HEK293 (cell line): ENCODE measurements around the gene COX7A1.

ENCODE experiments used
- CTCF ChIP-seq: fragments of 450-650 bp; formaldehyde crosslinking; IDR thresholded peaks from 2 replicates; pipeline ENCODE4 v1.5.1; 2016; ENCODE audit warnings: missing biosample characterization, missing genetic modification characterization
- IKZF3 ChIP-seq: fragments of 450-650 bp; IDR thresholded peaks from 2 replicates; pipeline ENCODE4 v1.5.0; 2018; ENCODE audit warnings: missing biosample characterization, mild to moderate bottlenecking, missing genetic modification characterization, moderate library complexity
- KLF10 ChIP-seq: fragments of 450-650 bp; IDR thresholded peaks from 2 replicates; pipeline ENCODE4 v1.5.1; 2018; ENCODE audit warnings: missing biosample characterization, mild to moderate bottlenecking, missing genetic modification characterization
- KLF17 ChIP-seq: fragments of 450-650 bp; formaldehyde crosslinking; IDR thresholded peaks from 2 replicates; pipeline ENCODE4 v1.5.1; 2016; ENCODE audit warnings: missing biosample characterization, missing genetic modification characterization
- KLF8 ChIP-seq: fragments of 450-650 bp; formaldehyde crosslinking; IDR thresholded peaks from 2 replicates; pipeline ENCODE4 v1.5.1; 2016; ENCODE audit warnings: missing biosample characterization, missing genetic modification characterization
- PATZ1 ChIP-seq: fragments of 450-650 bp; formaldehyde crosslinking; IDR thresholded peaks from 2 replicates; pipeline ENCODE4 v1.5.1; 2016; ENCODE audit warnings: missing biosample characterization, missing genetic modification characterization
- REPIN1 ChIP-seq: fragments of 450-650 bp; formaldehyde crosslinking; IDR thresholded peaks from 2 replicates; pipeline ENCODE4 v1.5.1; 2017; ENCODE audit warnings: missing biosample characterization, missing genetic modification characterization, low read depth
- REST ChIP-seq: fragments of 450-650 bp; formaldehyde crosslinking; IDR thresholded peaks from 2 replicates; pipeline ENCODE4 v1.5.1; 2016; ENCODE audit warnings: missing biosample characterization, missing genetic modification characterization
- WT1 ChIP-seq: fragments of 450-650 bp; formaldehyde crosslinking; IDR thresholded peaks from 2 replicates; pipeline ENCODE4 v1.5.1; 2016; ENCODE audit warnings: missing biosample characterization, missing genetic modification characterization
- YY2 ChIP-seq: fragments of 450-650 bp; formaldehyde crosslinking; IDR thresholded peaks from 2 replicates; pipeline ENCODE4 v1.5.1; 2016; ENCODE audit warnings: missing biosample characterization, missing genetic modification characterization
- ZBTB10 ChIP-seq: fragments of 450-650 bp; formaldehyde crosslinking; IDR thresholded peaks from 2 replicates; pipeline ENCODE4 v1.5.1; 2016; ENCODE audit warnings: missing biosample characterization, missing genetic modification characterization
- ZFHX2 ChIP-seq: fragments of 450-650 bp; formaldehyde crosslinking; conservative IDR thresholded peaks from 2 replicates; pipeline ENCODE4 v1.5.1; 2016; ENCODE audit warnings: missing biosample characterization, missing genetic modification characterization
- ZFP69B ChIP-seq: fragments of 450-650 bp; formaldehyde crosslinking; IDR thresholded peaks from 2 replicates; pipeline ENCODE4 v1.5.1; 2016; ENCODE audit warnings: missing biosample characterization, missing genetic modification characterization
- ZNF138 ChIP-seq: fragments of 450-650 bp; formaldehyde crosslinking; IDR thresholded peaks from 2 replicates; pipeline ENCODE4 v1.5.1; 2016; ENCODE audit warnings: missing biosample characterization, missing genetic modification characterization, borderline replicate concordance
- ZNF24 ChIP-seq: fragments of 450-650 bp; formaldehyde crosslinking; IDR thresholded peaks from 2 replicates; pipeline ENCODE4 v1.5.1; 2016; ENCODE audit warnings: missing biosample characterization, missing genetic modification characterization
- ZNF26 ChIP-seq: fragments of 450-650 bp; formaldehyde crosslinking; IDR thresholded peaks from 2 replicates; pipeline ENCODE4 v1.5.1; 2016; ENCODE audit warnings: missing biosample characterization, missing genetic modification characterization
- ZNF292 ChIP-seq: fragments of 450-650 bp; formaldehyde crosslinking; IDR thresholded peaks from 2 replicates; pipeline ENCODE4 v1.5.1; 2016; ENCODE audit warnings: low read depth, missing biosample characterization, missing genetic modification characterization, borderline replicate concordance
- ZNF324 ChIP-seq: fragments of 450-650 bp; formaldehyde crosslinking; IDR thresholded peaks from 2 replicates; pipeline ENCODE4 v1.5.1; 2016; ENCODE audit warnings: missing biosample characterization, missing genetic modification characterization
- ZNF561 ChIP-seq: fragments of 450-650 bp; IDR thresholded peaks from 2 replicates; pipeline ENCODE4 v1.5.1; 2018; ENCODE audit warnings: missing biosample characterization, missing genetic modification characterization, borderline replicate concordance
- ZNF600 ChIP-seq: fragments of 450-650 bp; formaldehyde crosslinking; IDR thresholded peaks from 2 replicates; pipeline ENCODE4 v1.5.1; 2016; ENCODE audit warnings: missing biosample characterization, missing genetic modification characterization
- ZNF610 ChIP-seq: fragments of 450-650 bp; formaldehyde crosslinking; IDR thresholded peaks from 2 replicates; pipeline ENCODE4 v1.5.1; 2016; ENCODE audit warnings: missing biosample characterization, missing genetic modification characterization, borderline replicate concordance
- ZNF629 ChIP-seq: fragments of 450-650 bp; formaldehyde crosslinking; IDR thresholded peaks from 2 replicates; pipeline ENCODE4 v1.5.1; 2017; ENCODE audit warnings: missing biosample characterization, missing genetic modification characterization
- ZNF639 ChIP-seq: fragments of 450-650 bp; formaldehyde crosslinking; IDR thresholded peaks from 2 replicates; pipeline ENCODE4 v1.5.1; 2016; ENCODE audit warnings: missing biosample characterization, missing genetic modification characterization
- ZNF660 ChIP-seq: fragments of 450-650 bp; IDR thresholded peaks from 2 replicates; pipeline ENCODE4 v1.5.1; 2018; ENCODE audit warnings: missing biosample characterization, mild to moderate bottlenecking, missing genetic modification characterization
- ZNF76 ChIP-seq: fragments of 450-650 bp; formaldehyde crosslinking; IDR thresholded peaks from 2 replicates; pipeline ENCODE4; 2016; ENCODE audit warnings: low read depth, missing biosample characterization, missing genetic modification characterization, borderline replicate concordance

COX7A1 gene

GRCh38 chr19:36114721-36115452 lies 37.4 kb downstream of the COX7A1 start, which contains the start of gene POLR2I (continued):
- TF ChIP-seq ZFHX2 (tag by site-specific recombination) (peak; percentile 5; the same call in 1 of the 2 replicates), WT1 (tag by site-specific recombination) (peak; percentile 84), KLF10 (tag by site-specific recombination) (peak; percentile 90), ZNF600 (tag by site-specific recombination) (peak; percentile 93), ZBTB10 (tag by site-specific recombination) (peak; percentile 76; the same call in 1 of the 2 replicates), CTCF (tag by site-specific recombination) (0 out of 2 replicates have a peak, but pooled peaks have one; percentile 11), ZNF138 (tag by site-specific recombination) (no peak), KLF8 (tag by site-specific recombination) (peak; percentile 97), ZNF660 (tag by site-specific recombination) (peak; percentile 99; the same call in 1 of the 2 replicates), ZNF292 (tag by site-specific recombination) (no peak), PATZ1 (peak; percentile 76), ZFP69B (tag by site-specific recombination) (peak; percentile 91), ZNF610 (tag by site-specific recombination) (peak; percentile 90), KLF17 (peak; percentile 98), ZNF26 (tag by site-specific recombination) (no peak), REPIN1 (tag by site-specific recombination) (peak; percentile 59; the same call in 1 of the 2 replicates), ZNF324 (peak; percentile 91), ZNF639 (tag by site-specific recombination) (peak; percentile 90), ZNF76 (tag by site-specific recombination) (peak; percentile 93), IKZF3 (tag by site-specific recombination) (peak; percentile 99), ZNF629 (tag by site-specific recombination) (peak; percentile 80), ZNF561 (peak; percentile 98; the same call in 1 of the 2 replicates), REST (tag by site-specific recombination) (peak; percentile 49), ZNF24 (peak; percentile 88), YY2 (tag by site-specific recombination) (peak; percentile 93)
